ENCODE data around the gene MIEF2.
"Not testable (repeated sequence)": the region's sequence is repeated elsewhere in the genome, so short reads cannot be mapped to it uniquely, and the experiment has no call there.

MIEF2 gene

DNA sequence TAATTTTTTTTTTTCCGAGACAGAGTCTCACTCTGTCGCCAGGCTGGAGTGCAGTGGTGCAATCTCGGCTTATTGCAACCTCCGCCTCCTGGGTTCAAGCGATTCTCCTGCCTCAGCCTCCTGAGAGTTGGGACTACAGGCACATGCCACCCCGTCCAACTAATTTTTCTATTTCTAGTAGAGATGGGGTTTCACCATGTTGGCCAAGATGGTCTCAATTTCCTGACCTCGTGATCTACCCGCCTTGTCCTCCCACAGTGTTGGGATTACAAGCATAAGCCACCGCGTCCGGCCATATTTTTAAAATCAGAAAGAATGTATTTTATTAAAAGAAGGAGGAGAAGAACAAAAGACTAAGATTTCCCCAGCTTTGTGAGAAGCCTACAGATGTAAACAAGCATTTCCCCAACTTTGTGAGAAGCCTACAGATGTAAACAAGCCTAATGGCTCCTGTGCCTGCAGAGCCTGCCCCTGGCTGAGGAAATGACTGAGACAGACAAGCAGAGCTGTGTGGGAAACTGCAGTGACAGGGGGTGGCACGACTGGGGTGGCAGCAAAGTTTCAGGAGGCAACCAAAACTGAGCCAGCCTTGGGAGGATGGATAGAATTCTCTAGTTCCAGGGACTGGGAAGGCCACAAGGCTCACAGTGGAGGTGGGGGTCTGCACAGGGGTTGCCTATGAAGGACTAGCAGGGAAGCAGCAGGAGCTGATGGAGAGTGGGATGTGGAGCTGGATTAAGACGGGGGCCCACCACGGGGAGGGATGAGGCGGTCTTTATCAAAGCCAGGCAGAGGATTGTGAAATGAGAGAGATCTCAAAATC is 31.5 kb downstream of the MIEF2 start:
- no peak for DNase-seq (ENCODE audit: low spot score)

DNA sequence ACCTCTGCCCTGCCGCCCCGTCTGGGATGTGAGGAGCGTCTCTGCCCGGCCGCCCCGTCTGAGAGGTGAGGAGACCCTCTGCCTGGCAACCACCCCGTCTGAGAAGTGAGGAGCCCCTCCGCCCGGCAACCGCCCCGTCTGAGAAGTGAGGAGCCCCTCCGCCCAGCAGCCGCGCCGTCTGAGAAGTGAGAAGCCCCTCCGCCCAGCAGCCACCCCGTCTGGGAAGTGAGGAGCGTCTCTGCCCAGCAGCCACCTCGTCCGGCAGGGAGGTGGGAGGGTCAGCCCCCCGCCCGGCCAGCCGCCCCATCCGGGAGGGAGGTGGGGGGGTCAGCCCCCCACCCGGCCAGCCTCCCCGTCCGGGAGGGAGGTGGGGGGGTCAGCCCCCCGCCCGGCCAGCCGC is 37.6 kb downstream of the MIEF2 start:
- not testable (repeated sequence) for DNase-seq (ENCODE audit: low spot score)

DNA sequence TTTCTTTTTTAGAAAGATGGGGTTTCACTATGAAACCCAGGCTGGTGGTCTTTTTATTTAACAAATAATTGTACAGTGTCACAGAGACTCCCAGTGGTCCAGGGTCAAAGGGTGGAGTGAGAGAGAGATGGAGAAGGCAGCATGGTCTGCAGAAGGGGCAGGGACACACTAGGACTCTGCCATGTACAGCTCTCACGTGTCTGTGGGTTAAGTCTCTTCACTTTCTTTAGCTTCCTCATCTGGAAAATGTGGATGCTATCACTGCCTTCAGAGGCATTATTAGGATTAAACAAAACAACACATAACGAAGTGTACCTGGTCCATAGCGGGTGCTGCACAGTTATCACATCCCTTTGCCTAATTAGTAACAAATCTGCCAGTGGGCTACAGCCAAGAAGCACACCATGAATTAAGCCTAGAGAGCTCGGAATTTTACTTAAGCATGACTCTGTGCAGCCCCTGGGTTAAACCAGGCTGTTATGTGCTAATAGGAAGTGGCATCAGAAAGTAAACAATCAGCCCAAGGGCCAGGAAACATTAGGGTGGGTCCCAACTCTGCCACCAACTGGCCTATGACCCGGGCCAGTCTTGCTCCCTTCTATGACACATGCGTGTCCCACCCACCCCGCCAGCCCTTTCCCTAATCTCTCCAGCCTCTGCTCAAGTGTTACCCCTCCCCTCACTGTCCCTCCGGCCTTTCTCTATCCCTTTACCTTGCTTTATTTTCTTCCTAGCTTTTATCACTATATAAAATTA is 40.4 kb downstream of the MIEF2 start:
- no peak for DNase-seq (ENCODE audit: low spot score)

DNA sequence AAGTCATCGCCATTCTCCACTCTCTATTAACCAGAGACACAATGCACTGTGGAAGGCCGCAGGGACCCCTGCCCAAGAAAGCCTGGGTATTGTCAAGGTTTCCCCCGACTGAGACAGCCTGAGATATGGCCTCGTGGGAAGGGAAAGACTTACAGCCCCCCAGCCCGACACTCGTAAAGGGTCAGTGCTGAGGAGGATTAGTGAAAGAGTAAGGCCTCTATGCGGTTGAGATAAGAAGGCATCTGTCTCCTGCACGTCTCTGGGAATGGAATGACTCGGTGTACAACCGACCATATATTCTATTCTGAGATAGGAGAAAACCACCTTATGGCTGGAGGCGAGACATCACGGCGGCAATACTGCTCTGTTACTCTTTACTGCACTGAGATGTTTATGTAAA is 42.7 kb downstream of the MIEF2 start:
- DNase-seq (ENCODE audit: low spot score): not testable (repeated sequence)

DNA sequence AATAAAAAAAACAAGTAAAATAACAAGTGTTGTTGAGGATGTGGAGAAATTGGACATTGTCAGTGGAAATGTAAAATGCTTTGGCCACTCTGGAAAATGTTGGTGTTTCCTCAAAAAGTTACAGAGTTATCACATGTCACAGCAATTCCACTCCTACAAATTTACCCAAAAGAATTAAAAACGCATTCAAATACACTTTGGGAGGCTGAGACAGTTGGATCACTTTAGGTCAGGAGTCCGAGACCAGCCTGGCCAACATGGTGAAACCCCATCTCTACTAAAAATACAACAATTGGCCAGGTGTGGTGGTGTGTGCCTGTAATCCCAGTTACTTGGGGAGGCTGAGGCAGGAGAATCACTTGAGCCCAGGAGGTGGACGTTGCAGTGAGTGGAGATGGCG is 48.7 kb downstream of the MIEF2 start:
- DNase-seq (ENCODE audit: low spot score): no peak

DNA sequence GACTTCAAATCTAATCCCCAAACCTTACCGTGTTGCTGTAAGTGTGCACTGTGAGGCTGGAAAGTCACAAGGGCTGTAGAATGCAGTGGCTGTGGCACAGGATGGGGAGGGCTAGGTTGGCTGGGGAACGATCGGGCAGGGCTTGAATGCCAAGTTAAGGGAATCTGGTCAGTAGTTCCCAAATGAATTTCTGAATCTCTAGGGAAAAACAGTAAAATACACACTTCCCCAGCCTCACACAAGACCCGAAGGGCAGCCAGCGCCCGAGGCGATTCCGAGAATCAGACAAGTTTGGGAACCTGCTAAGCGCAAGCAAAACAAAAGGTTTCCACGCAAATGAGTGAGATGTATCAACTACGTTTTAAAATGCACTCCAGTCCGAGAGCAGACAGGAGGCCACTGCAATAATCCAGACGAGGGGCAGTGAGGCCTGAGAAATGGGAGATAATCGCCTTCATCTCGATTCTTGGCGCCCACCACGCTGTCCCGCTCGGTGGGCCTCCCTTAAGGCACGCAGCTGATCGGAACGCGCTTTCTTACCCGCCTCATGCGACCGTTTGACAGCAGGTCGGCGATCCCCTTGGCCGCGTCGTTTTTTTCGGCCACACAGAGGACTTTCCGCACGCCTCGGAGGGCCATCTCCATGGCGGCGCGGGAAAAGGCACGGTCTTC is 53.7 kb downstream of the MIEF2 start:
- DNase-seq (ENCODE audit: low spot score): no peak

DNA sequence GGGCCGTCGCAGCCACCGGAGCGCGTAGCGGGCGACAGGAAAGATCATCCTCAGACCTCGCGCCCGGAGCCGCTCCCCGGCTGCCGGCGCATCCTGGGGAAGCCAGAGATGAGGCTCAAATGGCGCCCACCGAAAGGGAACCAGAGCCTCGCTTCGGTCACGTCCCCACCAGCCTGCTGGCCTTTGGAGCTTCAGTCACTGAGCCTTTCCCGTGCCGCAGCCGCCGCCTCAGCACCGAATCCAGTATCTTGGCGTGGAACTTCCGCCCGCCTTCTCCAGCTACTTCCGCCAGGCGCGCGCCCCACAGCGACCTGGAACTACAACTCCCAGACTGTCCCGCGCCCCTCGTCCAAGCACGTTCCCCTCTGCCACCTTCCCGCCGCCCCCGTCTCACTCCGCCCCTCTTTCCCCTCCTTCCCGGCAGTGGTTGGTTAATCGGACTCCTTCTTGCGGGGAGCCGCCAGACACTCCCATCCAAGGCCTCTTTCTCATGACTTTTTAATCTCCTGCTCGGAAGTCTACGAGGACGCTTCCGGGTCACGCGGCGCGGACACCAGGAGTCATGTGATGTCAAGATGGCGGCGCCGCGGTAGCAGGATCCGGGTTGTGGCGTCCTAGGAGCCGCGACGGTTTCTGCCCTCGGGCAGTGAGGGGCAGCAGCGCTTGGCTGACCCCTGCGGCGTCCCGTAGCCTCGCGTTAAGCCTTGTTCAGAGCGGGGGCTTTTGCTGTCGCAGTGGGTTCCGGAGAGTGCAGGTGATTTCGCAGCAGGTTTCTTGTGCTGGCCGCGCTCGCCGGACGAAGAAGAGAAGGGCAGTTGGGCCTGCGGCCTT is 54.5 kb downstream of the MIEF2 start, which contains the start of the genes SMCR8 and TOP3A:
SMCR8 (plus strand) TSS at position 563 of the 831 bp plus-strand sequence. CDS start 497 bp downstream, outside the sequence.
TOP3A (minus strand) TSS at position 264 of the 831 bp plus-strand sequence; CDS start at position 48, 216 bp downstream.
- peak; percentile 97 for DNase-seq (ENCODE audit: low spot score)

DNA sequence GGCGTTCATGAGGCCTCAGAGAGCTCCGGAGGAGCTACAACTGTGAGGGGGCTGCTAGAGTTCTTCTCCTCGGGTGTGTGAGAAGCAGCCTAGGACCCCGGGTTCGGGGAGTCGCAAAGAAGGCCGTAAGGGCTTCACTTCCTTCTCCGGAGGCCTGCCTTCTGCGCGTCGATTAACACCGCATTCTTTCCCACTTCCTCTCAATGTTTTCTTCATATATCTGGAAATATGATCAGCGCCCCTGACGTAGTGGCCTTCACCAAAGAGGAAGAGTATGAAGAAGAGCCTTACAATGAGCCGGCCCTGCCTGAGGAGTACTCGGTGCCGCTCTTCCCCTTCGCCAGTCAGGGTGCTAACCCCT is 55.1 kb downstream of the MIEF2 start:
- peak; percentile 14 for DNase-seq (ENCODE audit: low spot score)

DNA sequence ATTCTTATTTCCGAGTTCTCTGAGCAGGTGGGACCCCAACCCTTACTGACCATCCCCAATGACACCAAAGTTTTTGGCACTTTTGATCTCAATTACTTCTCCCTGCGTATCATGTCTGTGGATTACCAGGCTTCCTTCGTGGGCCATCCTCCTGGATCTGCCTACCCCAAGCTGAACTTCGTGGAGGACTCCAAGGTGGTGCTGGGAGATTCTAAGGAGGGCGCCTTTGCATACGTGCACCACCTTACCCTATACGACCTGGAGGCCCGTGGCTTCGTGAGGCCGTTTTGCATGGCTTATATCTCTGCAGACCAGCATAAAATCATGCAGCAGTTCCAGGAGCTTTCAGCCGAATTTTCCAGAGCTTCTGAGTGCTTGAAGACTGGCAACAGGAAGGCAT is 55.5 kb downstream of the MIEF2 start:
- no peak for DNase-seq (ENCODE audit: low spot score)
